MM.1S (cell line): ENCODE measurements around the gene RANBP10.

Experiments used
- DNase-seq: peaks from one replicate; pipeline ENCODE4 v3.0.0-alpha.2; 2015
- H2AFZ ChIP-seq: fragments of 300-600 bp; sonication (generic); 2 replicates; pipeline ENCODE4 v1.6.0; 2016; ENCODE audit warnings: antibody characterized with exemption, low read length
- H3F3A ChIP-seq: fragments of 300-600 bp; sonication (generic); 2 replicates; pipeline ENCODE4 v1.6.1; 2016; ENCODE audit warnings: mild to moderate bottlenecking, antibody characterized with exemption, low read length, moderate library complexity, mixed read lengths; ENCODE audit not compliant: insufficient read depth
- H3K27ac ChIP-seq: fragments of 300-600 bp; sonication (generic); 2 replicates; pipeline ENCODE4 v1.5.1; 2016; ENCODE audit warnings: mild to moderate bottlenecking, low read length
- H3K27me3 ChIP-seq: fragments of 300-600 bp; sonication (generic); replicated peaks from 2 replicates; pipeline ENCODE4 v1.6.0; 2016; ENCODE audit warnings: low read length; ENCODE audit not compliant: insufficient read depth
- H3K36me3 ChIP-seq: fragments of 300-600 bp; sonication (generic); replicated peaks from 2 replicates; pipeline ENCODE4 v1.6.1; 2016; ENCODE audit warnings: mild to moderate bottlenecking, low read length, mixed read lengths; ENCODE audit not compliant: insufficient read depth
- H3K4me1 ChIP-seq: fragments of 300-600 bp; sonication (generic); 2 replicates; pipeline ENCODE4 v1.6.1; 2016; ENCODE audit warnings: low read length, mixed read lengths
- H3K4me2 ChIP-seq: fragments of 300-600 bp; sonication (generic); 2 replicates; pipeline ENCODE4 v1.6.0; 2016; ENCODE audit warnings: low read depth, low read length
- H3K4me3 ChIP-seq: fragments of 300-600 bp; sonication (generic); 2 replicates; pipeline ENCODE4 v1.5.1; 2016; ENCODE audit warnings: low read length, mixed read lengths
- H3K79me2 ChIP-seq: fragments of 300-600 bp; sonication (generic); 2 replicates; pipeline ENCODE4 v1.6.1; 2016; ENCODE audit warnings: mixed run types, low read length, mixed read lengths
- H3K9ac ChIP-seq: fragments of 300-600 bp; sonication (generic); 2 replicates; pipeline ENCODE4 v1.6.1; 2016; ENCODE audit warnings: low read length, mixed read lengths
- H3K9me2 ChIP-seq: fragments of 300-600 bp; sonication (generic); replicated peaks from 2 replicates; pipeline ENCODE4 v1.6.1; 2016; ENCODE audit warnings: mild to moderate bottlenecking, low read length, mixed read lengths; ENCODE audit not compliant: insufficient read depth
- H3K9me3 ChIP-seq: fragments of 300-600 bp; sonication (generic); replicated peaks from 2 replicates; pipeline ENCODE4 v1.6.1; 2016; ENCODE audit warnings: mild to moderate bottlenecking, low read length, mixed read lengths; ENCODE audit not compliant: insufficient read depth
- H4K20me1 ChIP-seq: fragments of 300-600 bp; sonication (generic); 2 replicates; pipeline ENCODE4 v1.6.1; 2016; ENCODE audit warnings: mild to moderate bottlenecking, low read length, moderate library complexity, mixed read lengths; ENCODE audit not compliant: insufficient read depth
- EZH2 ChIP-seq: fragments of 300-600 bp; sonication (generic); optimal IDR thresholded peaks from 2 replicates; pipeline ENCODE3; 2017; ENCODE audit warnings: low read depth, mild to moderate bottlenecking, antibody characterized with exemption, low read length, mixed read lengths
- EZH2phosphoT487 ChIP-seq: fragments of 300-600 bp; sonication (generic); IDR thresholded peaks from 2 replicates; pipeline ENCODE4 v1.6.1; 2018; ENCODE audit warnings: antibody characterized with exemption, low read length
- TF ChIP-seq, protein P1 (sequence below): fragments of 300-600 bp; sonication (generic); IDR thresholded peaks from 2 replicates; pipeline ENCODE4 v1.5.1; 2016; ENCODE audit warnings: antibody characterized with exemption, low read length, mixed read lengths

RANBP10 gene

GRCh38 chr16:67773569-67774456, 32.5 kb downstream of the RANBP10 start:
- H3K9ac ChIP-seq, result no peak overlapping the region
- H3K27ac ChIP-seq, result no peak overlapping the region
- no peak overlapping the region for H3K4me3 ChIP-seq
- H3K36me3 ChIP-seq, result no peaks in the 10 kb centered on the region
- H3K9me3 ChIP-seq, result no peaks in the 10 kb centered on the region
- no peak for DNase-seq
- H3K4me2 ChIP-seq, result no peak overlapping the region
- peaks cover 28% of the 10 kb centered on the region for H3K79me2 ChIP-seq
- H4K20me1 ChIP-seq, result no peaks in the 10 kb centered on the region
- H3K27me3 ChIP-seq, result no peaks in the 10 kb centered on the region
- H3K4me1 ChIP-seq, result no peaks in the 10 kb centered on the region
- TF ChIP-seq EZH2 (no peak), EZH2phosphoT487 (no peak)
- H3K9me2 ChIP-seq, result no peaks in the 10 kb centered on the region
- H3F3A ChIP-seq, result no peaks in the 10 kb centered on the region
- H2AFZ ChIP-seq, result no peak overlapping the region

DNA sequence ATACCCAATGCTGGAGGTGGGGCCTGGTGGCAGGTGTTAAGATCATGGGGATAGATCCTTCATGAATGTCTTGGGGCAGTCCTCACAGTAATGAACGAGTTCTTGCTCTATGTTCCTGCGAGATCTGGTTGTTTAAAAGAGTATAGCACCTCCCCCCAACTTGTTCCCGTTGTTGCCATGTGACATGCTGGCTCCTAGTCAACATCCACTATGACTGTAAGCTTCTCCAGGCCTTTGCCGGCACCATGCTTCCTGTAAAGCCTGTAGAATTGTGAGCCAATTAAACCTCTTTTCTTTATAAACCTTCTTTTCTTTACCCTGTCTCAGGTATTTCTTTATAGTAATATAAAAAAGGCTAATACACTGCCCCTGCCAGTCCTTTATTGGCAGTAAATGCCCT, 33.3 kb downstream of the RANBP10 start:
- H3K4me3 ChIP-seq, result no peak overlapping the region
- H3K79me2 ChIP-seq, result peaks cover 21% of the 10 kb centered on the region
- no peaks in the 10 kb centered on the region for H3K4me1 ChIP-seq
- no peaks in the 10 kb centered on the region for H3K36me3 ChIP-seq
- H4K20me1 ChIP-seq, result no peaks in the 10 kb centered on the region
- no peak overlapping the region for H2AFZ ChIP-seq
- H3K9me2 ChIP-seq, result no peaks in the 10 kb centered on the region
- H3K27me3 ChIP-seq, result no peaks in the 10 kb centered on the region
- no peak overlapping the region for H3K4me2 ChIP-seq
- H3K27ac ChIP-seq, result no peak overlapping the region
- no peaks in the 10 kb centered on the region for H3F3A ChIP-seq
- no peaks in the 10 kb centered on the region for H3K9me3 ChIP-seq
- DNase-seq, result no peak
- TF ChIP-seq EZH2phosphoT487 (no peak), EZH2 (no peak)
- TF ChIP-seq, protein P1, sequence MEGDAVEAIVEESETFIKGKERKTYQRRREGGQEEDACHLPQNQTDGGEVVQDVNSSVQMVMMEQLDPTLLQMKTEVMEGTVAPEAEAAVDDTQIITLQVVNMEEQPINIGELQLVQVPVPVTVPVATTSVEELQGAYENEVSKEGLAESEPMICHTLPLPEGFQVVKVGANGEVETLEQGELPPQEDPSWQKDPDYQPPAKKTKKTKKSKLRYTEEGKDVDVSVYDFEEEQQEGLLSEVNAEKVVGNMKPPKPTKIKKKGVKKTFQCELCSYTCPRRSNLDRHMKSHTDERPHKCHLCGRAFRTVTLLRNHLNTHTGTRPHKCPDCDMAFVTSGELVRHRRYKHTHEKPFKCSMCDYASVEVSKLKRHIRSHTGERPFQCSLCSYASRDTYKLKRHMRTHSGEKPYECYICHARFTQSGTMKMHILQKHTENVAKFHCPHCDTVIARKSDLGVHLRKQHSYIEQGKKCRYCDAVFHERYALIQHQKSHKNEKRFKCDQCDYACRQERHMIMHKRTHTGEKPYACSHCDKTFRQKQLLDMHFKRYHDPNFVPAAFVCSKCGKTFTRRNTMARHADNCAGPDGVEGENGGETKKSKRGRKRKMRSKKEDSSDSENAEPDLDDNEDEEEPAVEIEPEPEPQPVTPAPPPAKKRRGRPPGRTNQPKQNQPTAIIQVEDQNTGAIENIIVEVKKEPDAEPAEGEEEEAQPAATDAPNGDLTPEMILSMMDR, result no peak
- H3K9ac ChIP-seq, result no peak overlapping the region

- H3K4me3 ChIP-seq, result no peak overlapping the region
- TF ChIP-seq EZH2 (no peak), EZH2phosphoT487 (no peak)
- TF ChIP-seq, protein P1, result no peak
- H3K4me1 ChIP-seq, result no peaks in the 10 kb centered on the region
- H2AFZ ChIP-seq, result no peak overlapping the region
- no peaks in the 10 kb centered on the region for H3K9me3 ChIP-seq
- H3K9ac ChIP-seq, result no peak overlapping the region
- H3K4me2 ChIP-seq, result no peak overlapping the region
- H3F3A ChIP-seq, result no peaks in the 10 kb centered on the region
- H3K27ac ChIP-seq, result no peak overlapping the region
- no peaks in the 10 kb centered on the region for H3K27me3 ChIP-seq
- peaks cover 18% of the 10 kb centered on the region for H3K79me2 ChIP-seq
- DNase-seq, result no peak
- no peaks in the 10 kb centered on the region for H3K36me3 ChIP-seq
- no peaks in the 10 kb centered on the region for H3K9me2 ChIP-seq
- H4K20me1 ChIP-seq, result no peaks in the 10 kb centered on the region
These were observed 35.9 kb downstream of the RANBP10 start for GRCh38 chr16:67770346-67770991.
